GM10248 (cell line): Measurements from ENCODE around the gene NUDT3.
"Not testable (repeated sequence)": the region's sequence is repeated elsewhere in the genome, so short reads cannot be mapped to it uniquely, and the experiment has no call there.

ENCODE experiments used
- CTCF ChIA-PET: fragments of 300-600 bp; sonication (Branson Sonifier 250); formaldehyde crosslinking; extraction: SDS; loops from one replicate; lab custom pipeline; 2021; ENCODE audit warnings: antibody characterized with exemption; lab: Yijun Ruan, JAX
- POLR2A ChIA-PET: fragments of 350-650 bp; sonication (Branson Sonifier 250); formaldehyde crosslinking; extraction: SDS; loops from one replicate; lab custom pipeline; 2020; ENCODE audit warnings: antibody characterized with exemption; lab: Yijun Ruan, JAX
- DNase-seq: peaks from one replicate; pipeline ENCODE4 v3.0.0; 2012; ENCODE audit errors: extremely low spot score
- TF ChIP-seq, protein P1 (sequence below): IDR thresholded peaks from 2 replicates; pipeline ENCODE4 v1.5.1; 2012; ENCODE audit warnings: mild to moderate bottlenecking, low read depth; ENCODE audit errors: extremely low read depth, missing control alignments, control extremely low read depth

Gene NUDT3

DNA sequence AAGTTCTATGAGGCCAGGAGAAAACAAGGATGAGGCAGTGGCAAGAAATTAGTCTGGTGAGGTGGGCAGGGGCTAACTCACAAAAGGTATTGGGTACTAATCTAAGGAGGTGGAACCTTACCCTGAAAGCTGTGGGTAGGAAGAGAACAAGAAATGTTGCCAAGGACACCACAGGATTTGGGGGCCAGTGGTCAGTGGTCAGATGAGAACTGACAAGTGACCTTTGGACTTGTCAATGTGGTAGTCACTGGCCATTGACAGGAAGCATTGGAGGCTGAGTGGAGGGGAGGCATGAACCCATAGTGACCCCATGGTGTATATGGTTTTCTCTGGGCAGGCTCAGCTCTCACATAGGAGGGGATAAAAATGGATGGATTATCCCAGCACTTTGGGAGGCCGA is 118.3 kb downstream of the NUDT3 start:
- ChIA-PET CTCF (interaction anchor here (2.7 kb wide), 1 partner anchor 25 kb away, joined by 11 read pairs; the partner anchor contains the start of gene SMIM29), POLR2A (no interaction called here)
- DNase-seq: no peak
- TF ChIP-seq, protein P1, sequence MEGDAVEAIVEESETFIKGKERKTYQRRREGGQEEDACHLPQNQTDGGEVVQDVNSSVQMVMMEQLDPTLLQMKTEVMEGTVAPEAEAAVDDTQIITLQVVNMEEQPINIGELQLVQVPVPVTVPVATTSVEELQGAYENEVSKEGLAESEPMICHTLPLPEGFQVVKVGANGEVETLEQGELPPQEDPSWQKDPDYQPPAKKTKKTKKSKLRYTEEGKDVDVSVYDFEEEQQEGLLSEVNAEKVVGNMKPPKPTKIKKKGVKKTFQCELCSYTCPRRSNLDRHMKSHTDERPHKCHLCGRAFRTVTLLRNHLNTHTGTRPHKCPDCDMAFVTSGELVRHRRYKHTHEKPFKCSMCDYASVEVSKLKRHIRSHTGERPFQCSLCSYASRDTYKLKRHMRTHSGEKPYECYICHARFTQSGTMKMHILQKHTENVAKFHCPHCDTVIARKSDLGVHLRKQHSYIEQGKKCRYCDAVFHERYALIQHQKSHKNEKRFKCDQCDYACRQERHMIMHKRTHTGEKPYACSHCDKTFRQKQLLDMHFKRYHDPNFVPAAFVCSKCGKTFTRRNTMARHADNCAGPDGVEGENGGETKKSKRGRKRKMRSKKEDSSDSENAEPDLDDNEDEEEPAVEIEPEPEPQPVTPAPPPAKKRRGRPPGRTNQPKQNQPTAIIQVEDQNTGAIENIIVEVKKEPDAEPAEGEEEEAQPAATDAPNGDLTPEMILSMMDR: no peak

- peak; percentile 42 for DNase-seq
- ChIA-PET CTCF (interaction anchor here (0.8 to 2.7 kb wide), 3 partner anchors 15 to 77 kb away, joined by 3 to 11 read pairs (median 6); partner anchors contain the start of gene SMIM29), POLR2A (no interaction called here)
- TF ChIP-seq, protein P1: no peak
Observed at GRCh38 chr6:34273242-34273805, 119.1 kb downstream of the NUDT3 start.

- ChIA-PET POLR2A (no interaction called here), CTCF (interaction anchor here (0.8 to 2.7 kb wide), 3 partner anchors 16 to 76 kb away, joined by 3 to 11 read pairs (median 6); partner anchors contain the start of gene SMIM29)
- TF ChIP-seq, protein P1: no peak
- no peak for DNase-seq
Observed at GRCh38 chr6:34272013-34272926, 120.2 kb downstream of the NUDT3 start.

GRCh38 chr6:34269658-34270341 is 122.7 kb downstream of the NUDT3 start:
- CTCF ChIA-PET: interaction anchor here (0.9 to 1.1 kb wide), 2 partner anchors 20 to 145 kb away, joined by 3 read pairs; no protein-coding TSS in a partner anchor
- DNase-seq, POLR2A ChIA-PET: not testable (repeated sequence)

- POLR2A ChIA-PET, DNase-seq: not testable (repeated sequence)
- CTCF ChIA-PET: interaction anchor here (1.1 kb wide), 1 partner anchor 20 kb away, joined by 3 read pairs; no protein-coding TSS in a partner anchor
Observed at GRCh38 chr6:34269132-34269531, 123.3 kb downstream of the NUDT3 start.

- TF ChIP-seq, protein P1: no peak
- DNase-seq: no peak
- CTCF ChIA-PET: interaction anchor here (1.0 to 1.2 kb wide), 2 partner anchors 18 to 24 kb away, joined by 3 read pairs; no protein-coding TSS in a partner anchor
- POLR2A ChIA-PET: no interaction called here
Observed at GRCh38 chr6:34267746-34268145, 124.7 kb downstream of the NUDT3 start.

GRCh38 chr6:34263484-34263883 is 129.0 kb downstream of the NUDT3 start:
- DNase-seq, CTCF ChIA-PET, POLR2A ChIA-PET: not testable (repeated sequence)
